Astrocyte (in vitro differentiated cells and primary cell): ENCODE results near the gene KIF1B. TPM values are rescaled to one million over a fixed set of nuclear protein-coding genes. Genes with fewer than 3 reads are reported as not detected.
A peak's percentile ranks its signal among the peaks of the same experiment; 100 is the strongest.

Experiments used
- DNase-seq: peaks from one replicate; pipeline ENCODE4 v3.0.0-alpha.2; 2010; ENCODE audit warnings: low read depth
- FAIRE-seq: peaks from 2 replicates; lab custom pipeline; 2011; peaks lifted over from hg19 to GRCh38; lab: Jason Lieb, UNC
- H2AFZ ChIP-seq: 2 replicates; pipeline ENCODE4 v1.6.0; 2012; ENCODE audit warnings: low read depth, low read length, inconsistent platforms
- H3K27ac ChIP-seq: 2 replicates; pipeline ENCODE4 v1.5.1; 2011; ENCODE audit warnings: low read depth, low read length, inconsistent platforms
- H3K27me3 ChIP-seq: 2 replicates; pipeline ENCODE4 v1.6.0; 2011; ENCODE audit warnings: low read length, inconsistent platforms; ENCODE audit not compliant: insufficient read depth
- H3K36me3 ChIP-seq: 2 replicates; pipeline ENCODE4 v1.5.1; 2011; ENCODE audit warnings: low read length, inconsistent platforms; ENCODE audit not compliant: insufficient read depth
- H3K4me1 ChIP-seq: 2 replicates; pipeline ENCODE4 v1.5.1; 2011; ENCODE audit warnings: low read length, inconsistent platforms; ENCODE audit not compliant: insufficient read depth
- H3K4me2 ChIP-seq: 2 replicates; pipeline ENCODE4 v1.6.0; 2012; ENCODE audit warnings: low read length, inconsistent platforms
- H3K4me3 ChIP-seq: 2 replicates; pipeline ENCODE4 v1.5.1; 2011; ENCODE audit warnings: low read depth, mild to moderate bottlenecking, low read length, inconsistent platforms; ENCODE audit not compliant: insufficient read depth
- H3K79me2 ChIP-seq: 2 replicates; pipeline ENCODE4 v1.6.0; 2012; ENCODE audit warnings: mild to moderate bottlenecking, low read length, inconsistent platforms; ENCODE audit not compliant: insufficient read depth
- H3K9ac ChIP-seq: 2 replicates; pipeline ENCODE4 v1.6.0; 2012; ENCODE audit warnings: mild to moderate bottlenecking, low read length, inconsistent platforms
- H3K9me3 ChIP-seq: 2 replicates; pipeline ENCODE4 v1.5.1; 2012; ENCODE audit warnings: low read depth, mild to moderate bottlenecking, low read length, inconsistent platforms; ENCODE audit not compliant: insufficient read depth
- H4K20me1 ChIP-seq: 2 replicates; pipeline ENCODE4 v1.6.0; 2012; ENCODE audit warnings: low read length, inconsistent platforms; ENCODE audit not compliant: insufficient read depth
- H3K27ac Mint-ChIP-seq: one replicate; pipeline ENCODE4 v1.8.0; 2021; ENCODE audit warnings: mild to moderate bottlenecking, mixed read lengths; ENCODE audit not compliant: unreplicated experiment
- H3K27me3 Mint-ChIP-seq: one replicate; pipeline ENCODE4 v1.8.0; 2021; ENCODE audit warnings: low read depth, mixed read lengths; ENCODE audit not compliant: unreplicated experiment
- H3K36me3 Mint-ChIP-seq: one replicate; pipeline ENCODE4 v1.8.0; 2021; ENCODE audit warnings: low read depth, mixed read lengths; ENCODE audit not compliant: unreplicated experiment
- H3K4me1 Mint-ChIP-seq: one replicate; pipeline ENCODE4 v1.8.0; 2021; ENCODE audit warnings: low read depth, mixed read lengths; ENCODE audit not compliant: unreplicated experiment
- H3K4me3 Mint-ChIP-seq: one replicate; pipeline ENCODE4 v1.8.0; 2021; ENCODE audit warnings: mild to moderate bottlenecking, moderate library complexity, mixed read lengths; ENCODE audit not compliant: unreplicated experiment
- H3K9me3 Mint-ChIP-seq: one replicate; pipeline ENCODE4 v1.8.0; 2021; ENCODE audit warnings: mild to moderate bottlenecking, mixed read lengths; ENCODE audit not compliant: unreplicated experiment
- EZH2 ChIP-seq: IDR thresholded peaks from 2 replicates; pipeline ENCODE4 v1.6.1; 2012; ENCODE audit warnings: mild to moderate bottlenecking, low read length, inconsistent platforms; ENCODE audit not compliant: insufficient read depth
- total RNA-seq: library from RNA; stranded (reverse); gene quantifications from 2 replicates; pipeline ENCODE4 v1.2.1, GENCODE V29; 2021
- TF ChIP-seq, protein P1 (sequence below): IDR thresholded peaks from 2 replicates; pipeline ENCODE4 v1.5.1; 2011; ENCODE audit warnings: low read depth, mild to moderate bottlenecking, inconsistent platforms, low read length, moderate library complexity; ENCODE audit not compliant: insufficient read depth

Gene KIF1B
- total RNA-seq, 1 donor from 2014 or later, result 75.9 TPM

DNA sequence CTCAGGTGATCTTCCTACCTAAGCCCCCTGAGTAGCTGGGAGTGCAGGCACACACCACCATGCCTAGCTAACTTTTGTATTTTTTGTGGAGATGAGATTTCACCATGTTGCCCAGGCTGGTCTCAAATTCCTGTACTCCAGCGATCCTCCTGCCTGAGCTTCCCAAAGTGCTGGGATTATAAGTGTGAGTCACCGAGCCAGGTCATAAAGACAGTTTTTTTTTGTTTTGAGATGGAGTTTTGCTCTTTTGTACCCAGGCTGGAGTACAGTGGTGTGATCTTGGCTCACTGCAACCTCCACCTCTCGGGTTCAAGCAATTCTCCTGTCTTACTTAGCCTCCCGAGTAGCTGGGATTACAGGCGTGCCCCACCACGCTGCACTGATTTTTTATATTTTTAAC lies 42.1 kb downstream of the KIF1B start:
- H3K9me3 Mint-ChIP-seq, result no peaks in the 10 kb centered on the region

DNA sequence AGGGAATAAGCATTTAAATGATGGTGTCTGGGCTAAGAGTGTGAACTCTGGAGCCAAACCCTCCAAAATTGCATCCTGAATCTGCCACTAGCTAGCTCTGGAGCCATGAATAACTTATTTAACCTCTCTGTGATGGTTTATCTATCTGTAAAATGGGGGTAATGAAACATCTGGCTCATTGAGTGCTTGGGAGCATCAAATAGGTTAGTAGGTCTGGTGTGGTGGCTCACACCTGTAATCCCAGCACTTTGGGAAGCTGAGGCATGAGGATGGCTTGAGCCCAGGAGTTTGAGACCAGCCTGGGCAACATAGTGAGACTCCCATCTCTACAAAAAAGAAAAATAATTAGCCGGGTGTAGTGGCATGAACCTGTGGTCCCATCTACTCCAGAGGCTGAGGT lies 42.8 kb downstream of the KIF1B start:
- Histone ChIP-seq H3K27ac (peak overlapping the region; percentile 85), H3K9me3 (no peaks in the 10 kb centered on the region), H3K79me2 (peaks cover 89% of the 10 kb centered on the region), H3K9ac (peak overlapping the region; percentile 68), H3K27me3 (no peaks in the 10 kb centered on the region), H3K4me1 (peaks cover 18% of the 10 kb centered on the region), H3K36me3 (peaks cover 3% of the 10 kb centered on the region), H3K4me3 (no peak overlapping the region), H3K4me2 (peak overlapping the region; percentile 42), H2AFZ (no peak overlapping the region), H4K20me1 (peaks cover 70% of the 10 kb centered on the region)
- Mint-ChIP-seq H3K9me3 (no peaks in the 10 kb centered on the region), H3K4me3 (no peak overlapping the region), H3K27me3 (no peaks in the 10 kb centered on the region), H3K36me3 (peaks cover 2% of the 10 kb centered on the region), H3K4me1 (peaks cover 17% of the 10 kb centered on the region), H3K27ac (peak overlapping the region; percentile 90)
- no peak for FAIRE-seq
- no peak for DNase-seq
- TF ChIP-seq EZH2, result no peak
- TF ChIP-seq, protein P1, sequence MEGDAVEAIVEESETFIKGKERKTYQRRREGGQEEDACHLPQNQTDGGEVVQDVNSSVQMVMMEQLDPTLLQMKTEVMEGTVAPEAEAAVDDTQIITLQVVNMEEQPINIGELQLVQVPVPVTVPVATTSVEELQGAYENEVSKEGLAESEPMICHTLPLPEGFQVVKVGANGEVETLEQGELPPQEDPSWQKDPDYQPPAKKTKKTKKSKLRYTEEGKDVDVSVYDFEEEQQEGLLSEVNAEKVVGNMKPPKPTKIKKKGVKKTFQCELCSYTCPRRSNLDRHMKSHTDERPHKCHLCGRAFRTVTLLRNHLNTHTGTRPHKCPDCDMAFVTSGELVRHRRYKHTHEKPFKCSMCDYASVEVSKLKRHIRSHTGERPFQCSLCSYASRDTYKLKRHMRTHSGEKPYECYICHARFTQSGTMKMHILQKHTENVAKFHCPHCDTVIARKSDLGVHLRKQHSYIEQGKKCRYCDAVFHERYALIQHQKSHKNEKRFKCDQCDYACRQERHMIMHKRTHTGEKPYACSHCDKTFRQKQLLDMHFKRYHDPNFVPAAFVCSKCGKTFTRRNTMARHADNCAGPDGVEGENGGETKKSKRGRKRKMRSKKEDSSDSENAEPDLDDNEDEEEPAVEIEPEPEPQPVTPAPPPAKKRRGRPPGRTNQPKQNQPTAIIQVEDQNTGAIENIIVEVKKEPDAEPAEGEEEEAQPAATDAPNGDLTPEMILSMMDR, result no peak

More for the DNA sequence above, 42.1 kb downstream of the KIF1B start:
- peaks cover 18% of the 10 kb centered on the region for H3K4me1 ChIP-seq
- H3K27me3 ChIP-seq, result no peaks in the 10 kb centered on the region
- Mint-ChIP-seq H3K36me3 (peaks cover 4% of the 10 kb centered on the region), H3K27me3 (no peaks in the 10 kb centered on the region), H3K4me3 (no peak overlapping the region), H3K27ac (peak overlapping the region; percentile 72), H3K4me1 (peaks cover 17% of the 10 kb centered on the region)
- TF ChIP-seq, protein P1, result no peak
- TF ChIP-seq EZH2, result no peak
- no peaks in the 10 kb centered on the region for H3K9me3 ChIP-seq
- H3K4me2 ChIP-seq, result peak overlapping the region; percentile 49
- H2AFZ ChIP-seq, result no peak overlapping the region
- peak overlapping the region; percentile 25 for H3K9ac ChIP-seq
- H3K79me2 ChIP-seq, result peaks cover 93% of the 10 kb centered on the region
- FAIRE-seq, result no peak
- H3K36me3 ChIP-seq, result peaks cover 2% of the 10 kb centered on the region
- peaks cover 77% of the 10 kb centered on the region for H4K20me1 ChIP-seq
- DNase-seq, result peak; percentile 54
- H3K27ac ChIP-seq, result peak overlapping the region; percentile 32
- no peak overlapping the region for H3K4me3 ChIP-seq

DNA sequence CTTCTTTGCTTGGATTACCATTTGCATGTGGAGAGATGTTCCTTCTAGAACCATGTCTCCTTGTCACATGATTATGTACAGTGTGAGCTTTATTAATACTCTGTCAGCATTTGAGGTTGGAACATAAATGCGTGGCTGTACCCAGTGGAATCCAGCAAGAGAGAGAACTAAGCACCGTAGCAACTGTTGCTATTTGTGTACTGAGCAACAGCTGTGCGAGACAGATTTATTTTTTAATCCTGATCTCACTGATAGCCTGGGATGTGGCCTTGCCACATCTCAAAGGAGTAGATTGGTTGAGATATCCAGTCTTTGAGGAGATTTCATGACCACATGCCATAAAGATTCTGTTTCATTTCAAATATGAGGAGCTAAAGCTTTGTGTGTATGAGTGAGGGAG lies 43.4 kb downstream of the KIF1B start:
- peak overlapping the region; percentile 68 for H3K9ac ChIP-seq
- Mint-ChIP-seq H3K4me1 (peaks cover 17% of the 10 kb centered on the region), H3K4me3 (no peak overlapping the region), H3K27me3 (no peaks in the 10 kb centered on the region), H3K9me3 (no peaks in the 10 kb centered on the region), H3K27ac (peak overlapping the region; percentile 90), H3K36me3 (peaks cover 2% of the 10 kb centered on the region)
- no peak for TF ChIP-seq EZH2
- TF ChIP-seq, protein P1, result no peak
- DNase-seq (peak; percentile 92), FAIRE-seq (peak; percentile 75)
- H3K9me3 ChIP-seq, result no peaks in the 10 kb centered on the region
- peaks cover 86% of the 10 kb centered on the region for H3K79me2 ChIP-seq
- H3K4me2 ChIP-seq, result peak overlapping the region; percentile 42
- H3K27me3 ChIP-seq, result no peaks in the 10 kb centered on the region
- H3K4me1 ChIP-seq, result peaks cover 18% of the 10 kb centered on the region
- no peak overlapping the region for H3K4me3 ChIP-seq
- H2AFZ ChIP-seq, result no peak overlapping the region
- H3K27ac ChIP-seq, result peak overlapping the region; percentile 85
- peaks cover 64% of the 10 kb centered on the region for H4K20me1 ChIP-seq
- H3K36me3 ChIP-seq, result peaks cover 9% of the 10 kb centered on the region
